ENCODE data around the gene ASTN1. TPM values are rescaled to one million over a fixed set of nuclear protein-coding genes. Genes with fewer than 3 reads are reported as not detected.

ASTN1 gene
- total RNA-seq, 3 donors from 2014 or later: 0.10 to 2.2 (median 0.14) TPM

GRCh38 chr1:177165069-177165439, 542 bp upstream of the ASTN1 start:
- Histone ChIP-seq H3K4me1 (ENCODE audit: low read depth) (no peaks in the 10 kb centered on the region), H3K4me3 (no peak overlapping the region), H3K9me3 (no peaks in the 10 kb centered on the region), H3K36me3 (ENCODE audit: low read depth) (no peaks in the 10 kb centered on the region)
- ATAC-seq (no peak), DNase-seq (no peak)
- intact Hi-C loops (cut with DNase I, micrococcal nuclease): no loop called here
- TF ChIP-seq, protein P1, sequence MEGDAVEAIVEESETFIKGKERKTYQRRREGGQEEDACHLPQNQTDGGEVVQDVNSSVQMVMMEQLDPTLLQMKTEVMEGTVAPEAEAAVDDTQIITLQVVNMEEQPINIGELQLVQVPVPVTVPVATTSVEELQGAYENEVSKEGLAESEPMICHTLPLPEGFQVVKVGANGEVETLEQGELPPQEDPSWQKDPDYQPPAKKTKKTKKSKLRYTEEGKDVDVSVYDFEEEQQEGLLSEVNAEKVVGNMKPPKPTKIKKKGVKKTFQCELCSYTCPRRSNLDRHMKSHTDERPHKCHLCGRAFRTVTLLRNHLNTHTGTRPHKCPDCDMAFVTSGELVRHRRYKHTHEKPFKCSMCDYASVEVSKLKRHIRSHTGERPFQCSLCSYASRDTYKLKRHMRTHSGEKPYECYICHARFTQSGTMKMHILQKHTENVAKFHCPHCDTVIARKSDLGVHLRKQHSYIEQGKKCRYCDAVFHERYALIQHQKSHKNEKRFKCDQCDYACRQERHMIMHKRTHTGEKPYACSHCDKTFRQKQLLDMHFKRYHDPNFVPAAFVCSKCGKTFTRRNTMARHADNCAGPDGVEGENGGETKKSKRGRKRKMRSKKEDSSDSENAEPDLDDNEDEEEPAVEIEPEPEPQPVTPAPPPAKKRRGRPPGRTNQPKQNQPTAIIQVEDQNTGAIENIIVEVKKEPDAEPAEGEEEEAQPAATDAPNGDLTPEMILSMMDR (IDR thresholded peaks at IDR 0.05): no peak

GRCh38 chr1:177163844-177164379, 600 bp downstream of the ASTN1 start:
- Histone ChIP-seq H3K9me3 (no peaks in the 10 kb centered on the region), H3K4me3 (no peak overlapping the region), H3K4me1 (ENCODE audit: low read depth) (no peaks in the 10 kb centered on the region), H3K36me3 (ENCODE audit: low read depth) (no peaks in the 10 kb centered on the region)
- ATAC-seq: no peak
- intact Hi-C loops (cut with DNase I, micrococcal nuclease): no loop called here
- TF ChIP-seq, protein P1 (IDR thresholded peaks at IDR 0.05): no peak
- DNase-seq: no peak

DNA sequence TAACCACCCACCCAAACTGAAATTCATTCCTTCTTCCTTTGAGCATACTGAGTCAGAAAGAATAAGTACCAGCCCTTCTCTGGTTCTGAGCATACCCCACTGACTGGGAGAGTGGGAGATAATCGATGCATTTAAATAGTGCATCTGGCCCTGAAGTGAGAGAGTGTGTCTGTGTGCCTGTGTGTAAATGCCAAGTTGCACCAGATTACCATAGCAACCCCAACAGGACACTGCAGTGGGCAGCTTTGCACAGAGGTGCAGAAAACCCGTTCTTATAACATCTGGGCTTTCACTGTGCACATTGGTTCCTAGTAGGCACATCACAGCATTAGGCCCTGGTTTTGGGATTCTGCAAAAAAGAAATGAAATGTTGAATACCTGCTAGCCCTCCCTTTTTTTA, 2.3 kb downstream of the ASTN1 start:
- H3K9me3 ChIP-seq: no peaks in the 10 kb centered on the region
- no peak overlapping the region for H3K4me3 ChIP-seq
- intact Hi-C loops (cut with DNase I, micrococcal nuclease): no loop called here
- H3K4me1 ChIP-seq (ENCODE audit: low read depth): no peaks in the 10 kb centered on the region
- no peaks in the 10 kb centered on the region for H3K36me3 ChIP-seq (ENCODE audit: low read depth)
- no peak for ATAC-seq
- DNase-seq: no peak
- TF ChIP-seq, protein P1 (IDR thresholded peaks at IDR 0.05): no peak

GRCh38 chr1:177146499-177146898, 18.0 kb downstream of the ASTN1 start:
- Histone ChIP-seq H3K36me3 (ENCODE audit: low read depth) (no peaks in the 10 kb centered on the region), H3K4me1 (ENCODE audit: low read depth) (no peaks in the 10 kb centered on the region), H3K4me3 (no peak overlapping the region), H3K9me3 (no peaks in the 10 kb centered on the region)
- TF ChIP-seq, protein P1 (IDR thresholded peaks at IDR 0.05): no peak
- intact Hi-C loops (cut with DNase I, micrococcal nuclease): no loop called here
- ATAC-seq (no peak), DNase-seq (no peak)

- H3K4me1 ChIP-seq (ENCODE audit: low read depth): no peaks in the 10 kb centered on the region
- DNase-seq: no peak
- ATAC-seq: no peak
- intact Hi-C loops (cut with DNase I, micrococcal nuclease): no loop called here
- H3K4me3 ChIP-seq: no peak overlapping the region
- no peaks in the 10 kb centered on the region for H3K9me3 ChIP-seq
- no peaks in the 10 kb centered on the region for H3K36me3 ChIP-seq (ENCODE audit: low read depth)
- TF ChIP-seq, protein P1 (IDR thresholded peaks at IDR 0.05): no peak
Measured at GRCh38 chr1:177145106-177146070, 19.1 kb downstream of the ASTN1 start.

Measured in mucosa of descending colon (tissue), 3 donors.